NCI-H524 (cell line): ENCODE data around the gene IL25.
"Not testable (repeated sequence)": the region's sequence is repeated elsewhere in the genome, so short reads cannot be mapped to it uniquely, and the experiment has no call there.

Source experiments
- DNase-seq, 2 experiments: peaks; one replicate each; lab custom pipeline; 2025; lab: John Stamatoyannopoulos, UW

IL25 gene

GRCh38 chr14:23375527-23376251 is 3.1 kb downstream of the IL25 start:
- no peak for DNase-seq

GRCh38 chr14:23376482-23377197 is 4.0 kb downstream of the IL25 start, which contains the start of gene CMTM5:
CMTM5 (plus strand) TSS chr14:23377046; CDS start chr14:23377252, 206 bp downstream.
- DNase-seq = peak; percentile 85 to 91

- no peak for DNase-seq
Measured at GRCh38 chr14:23377198-23377550, 4.6 kb downstream of the IL25 start.

- no peak for DNase-seq
Measured at GRCh38 chr14:23377573-23378563, 5.3 kb downstream of the IL25 start.

GRCh38 chr14:23378612-23379220 is 6.1 kb downstream of the IL25 start:
- no peak for DNase-seq

- peak; percentile 56 to 80 for DNase-seq
Measured at GRCh38 chr14:23379366-23380196, 7.0 kb downstream of the IL25 start.

- DNase-seq = no peak
Measured at GRCh38 chr14:23380197-23380914, 7.7 kb downstream of the IL25 start.

GRCh38 chr14:23380976-23381375 is 8.4 kb downstream of the IL25 start:
- no peak for DNase-seq

GRCh38 chr14:23381871-23382270 is 9.3 kb downstream of the IL25 start:
- peak in 1 of 2 experiments; percentile 30 for DNase-seq

GRCh38 chr14:23382276-23382675 is 9.7 kb downstream of the IL25 start:
- DNase-seq = no peak

GRCh38 chr14:23382731-23383440 is 10.3 kb downstream of the IL25 start:
- DNase-seq = no peak

- DNase-seq = no peak
Measured at GRCh38 chr14:23384364-23385080, 11.9 kb downstream of the IL25 start.

- DNase-seq = no peak
Measured at GRCh38 chr14:23385244-23385641, 12.6 kb downstream of the IL25 start.

GRCh38 chr14:23385642-23386265 is 13.1 kb downstream of the IL25 start:
- no peak for DNase-seq

GRCh38 chr14:23386266-23386657 is 13.7 kb downstream of the IL25 start:
- DNase-seq = not testable (repeated sequence)

GRCh38 chr14:23386999-23387398 is 14.4 kb downstream of the IL25 start:
- no peak for DNase-seq

- DNase-seq = no peak
Measured at GRCh38 chr14:23387916-23388882, 15.6 kb downstream of the IL25 start.
